T-helper 2 cell treated with Interferon-gamma antibody and Interleukin-4, amounts not matched to agents 5 μg/mL and 100 μg/mL, for 36 hours (primary cell): Measurements from ENCODE around the gene MAML2.

Source experiments
- DNase-seq: peaks from one replicate; pipeline ENCODE4 v3.0.0; 2021; ENCODE audit warnings: low spot score
- H3K27ac Mint-ChIP-seq: one replicate; pipeline ENCODE4 v1.8.0; 2021; ENCODE audit warnings: mild to moderate bottlenecking, mixed read lengths
- H3K27me3 Mint-ChIP-seq: one replicate; pipeline ENCODE4 v1.8.0; 2021; ENCODE audit warnings: low read depth, mixed read lengths
- H3K36me3 Mint-ChIP-seq: one replicate; pipeline ENCODE4 v1.8.0; 2021; ENCODE audit warnings: low read depth, mixed read lengths
- H3K4me1 Mint-ChIP-seq: one replicate; pipeline ENCODE4 v1.8.0; 2021; ENCODE audit warnings: low read depth, mixed read lengths
- H3K4me3 Mint-ChIP-seq: one replicate; pipeline ENCODE4 v1.8.0; 2022; ENCODE audit warnings: mild to moderate bottlenecking, moderate library complexity, mixed read lengths
- H3K9me3 Mint-ChIP-seq: one replicate; pipeline ENCODE4 v1.8.0; 2021; ENCODE audit warnings: mixed read lengths

Gene MAML2

GRCh38 chr11:96358321-96358720 lies 15.3 kb upstream of the MAML2 start:
- no peak for DNase-seq
- Mint-ChIP-seq H3K27ac (no peak overlapping the region), H3K27me3 (no peaks in the 10 kb centered on the region), H3K4me1 (peaks cover 16% of the 10 kb centered on the region), H3K9me3 (no peaks in the 10 kb centered on the region), H3K36me3 (peaks cover 50% of the 10 kb centered on the region), H3K4me3 (no peak overlapping the region)

- no peak for DNase-seq
- peak overlapping the region; percentile 3 for H3K27ac Mint-ChIP-seq
- no peaks in the 10 kb centered on the region for H3K9me3 Mint-ChIP-seq
- H3K27me3 Mint-ChIP-seq = no peaks in the 10 kb centered on the region
- no peak overlapping the region for H3K4me3 Mint-ChIP-seq
- H3K36me3 Mint-ChIP-seq = peaks cover 50% of the 10 kb centered on the region
- H3K4me1 Mint-ChIP-seq = peaks cover 16% of the 10 kb centered on the region
Observed at GRCh38 chr11:96357794-96358193, 14.8 kb upstream of the MAML2 start.

GRCh38 chr11:96356848-96357247 lies 13.9 kb upstream of the MAML2 start:
- no peaks in the 10 kb centered on the region for H3K27me3 Mint-ChIP-seq
- H3K9me3 Mint-ChIP-seq = no peaks in the 10 kb centered on the region
- no peak for DNase-seq
- no peak overlapping the region for H3K4me3 Mint-ChIP-seq
- H3K27ac Mint-ChIP-seq = no peak overlapping the region
- H3K4me1 Mint-ChIP-seq = peaks cover 16% of the 10 kb centered on the region
- peaks cover 44% of the 10 kb centered on the region for H3K36me3 Mint-ChIP-seq

GRCh38 chr11:96342014-96342960 lies 708 bp downstream of the MAML2 start:
- H3K27ac Mint-ChIP-seq = peak overlapping the region; percentile 79
- peaks cover 46% of the 10 kb centered on the region for H3K4me1 Mint-ChIP-seq
- H3K9me3 Mint-ChIP-seq = no peaks in the 10 kb centered on the region
- DNase-seq = no peak
- H3K36me3 Mint-ChIP-seq = peaks cover 3% of the 10 kb centered on the region
- H3K27me3 Mint-ChIP-seq = no peaks in the 10 kb centered on the region
- H3K4me3 Mint-ChIP-seq = peak overlapping the region; percentile 96

- DNase-seq = peak; percentile 58
- Mint-ChIP-seq H3K4me3 (peak overlapping the region; percentile 96), H3K4me1 (peaks cover 51% of the 10 kb centered on the region)
Observed at GRCh38 chr11:96341211-96342013, 1.6 kb downstream of the MAML2 start.

GRCh38 chr11:96340555-96340885 lies 2.5 kb downstream of the MAML2 start:
- Mint-ChIP-seq H3K27me3 (no peaks in the 10 kb centered on the region), H3K4me1 (peaks cover 58% of the 10 kb centered on the region), H3K36me3 (peaks cover 6% of the 10 kb centered on the region), H3K9me3 (no peaks in the 10 kb centered on the region), H3K4me3 (peak overlapping the region; percentile 96), H3K27ac (peak overlapping the region; percentile 79)
- DNase-seq = no peak

More at GRCh38 chr11:96341211-96342013, 1.6 kb downstream of the MAML2 start:
- peak overlapping the region; percentile 79 for H3K27ac Mint-ChIP-seq
- H3K27me3 Mint-ChIP-seq = no peaks in the 10 kb centered on the region
- peaks cover 3% of the 10 kb centered on the region for H3K36me3 Mint-ChIP-seq
- no peaks in the 10 kb centered on the region for H3K9me3 Mint-ChIP-seq

- no peak for DNase-seq
- Mint-ChIP-seq H3K4me1 (peaks cover 59% of the 10 kb centered on the region), H3K36me3 (peaks cover 7% of the 10 kb centered on the region), H3K27ac (peak overlapping the region; percentile 93), H3K4me3 (peak overlapping the region; percentile 96), H3K27me3 (no peaks in the 10 kb centered on the region), H3K9me3 (no peaks in the 10 kb centered on the region)
Observed at GRCh38 chr11:96339706-96340554, 3.1 kb downstream of the MAML2 start.

GRCh38 chr11:96338910-96339705 lies 3.9 kb downstream of the MAML2 start:
- Mint-ChIP-seq H3K9me3 (no peaks in the 10 kb centered on the region), H3K27ac (peak overlapping the region; percentile 93), H3K4me3 (peak overlapping the region; percentile 96), H3K4me1 (peaks cover 59% of the 10 kb centered on the region), H3K27me3 (no peaks in the 10 kb centered on the region), H3K36me3 (peaks cover 14% of the 10 kb centered on the region)
- DNase-seq = peak; percentile 51

GRCh38 chr11:96337541-96338431 lies 5.2 kb downstream of the MAML2 start:
- Mint-ChIP-seq H3K36me3 (peaks cover 14% of the 10 kb centered on the region), H3K9me3 (no peaks in the 10 kb centered on the region), H3K4me1 (peaks cover 59% of the 10 kb centered on the region), H3K4me3 (peak overlapping the region; percentile 96), H3K27ac (peak overlapping the region; percentile 66), H3K27me3 (no peaks in the 10 kb centered on the region)
- peak; percentile 51 for DNase-seq

- no peaks in the 10 kb centered on the region for H3K27me3 Mint-ChIP-seq
- H3K27ac Mint-ChIP-seq = no peak overlapping the region
- H3K4me3 Mint-ChIP-seq = no peak overlapping the region
- peaks cover 14% of the 10 kb centered on the region for H3K36me3 Mint-ChIP-seq
- no peaks in the 10 kb centered on the region for H3K9me3 Mint-ChIP-seq
- H3K4me1 Mint-ChIP-seq = peaks cover 58% of the 10 kb centered on the region
- no peak for DNase-seq
Observed at GRCh38 chr11:96335388-96335787, 7.6 kb downstream of the MAML2 start.

GRCh38 chr11:96334219-96334618 lies 8.8 kb downstream of the MAML2 start:
- H3K4me1 Mint-ChIP-seq = peaks cover 57% of the 10 kb centered on the region
- H3K36me3 Mint-ChIP-seq = peaks cover 19% of the 10 kb centered on the region
- no peak overlapping the region for H3K4me3 Mint-ChIP-seq
- H3K27ac Mint-ChIP-seq = no peak overlapping the region
- DNase-seq = no peak
- no peaks in the 10 kb centered on the region for H3K9me3 Mint-ChIP-seq
- H3K27me3 Mint-ChIP-seq = no peaks in the 10 kb centered on the region

GRCh38 chr11:96333191-96333719 lies 9.7 kb downstream of the MAML2 start:
- DNase-seq = no peak
- H3K4me1 Mint-ChIP-seq = peaks cover 54% of the 10 kb centered on the region
- H3K27me3 Mint-ChIP-seq = no peaks in the 10 kb centered on the region
- no peak overlapping the region for H3K4me3 Mint-ChIP-seq
- H3K27ac Mint-ChIP-seq = no peak overlapping the region
- H3K36me3 Mint-ChIP-seq = peaks cover 21% of the 10 kb centered on the region
- H3K9me3 Mint-ChIP-seq = no peaks in the 10 kb centered on the region
